Right lobe of liver (tissue), 4 donors: ENCODE measurements around the gene TMEM87B.

ENCODE experiments used
- CTCF ChIP-seq, 4 donors: fragments of 200-600 bp in 3 of 4; fragments of 450-650 bp in 1 of 4; IDR thresholded peaks; one replicate each; pipeline versions ENCODE4 v1.5.1 to v1.8.0; 2016 to 2022; ENCODE audit warnings: antibody characterized with exemption in 4 of 4, mild to moderate bottlenecking in 2 of 4
- POLR2A ChIP-seq: fragments of 450-650 bp; IDR thresholded peaks from one replicate; pipeline ENCODE4 v1.6.1; 2017; ENCODE audit warnings: antibody characterized with exemption, mild to moderate bottlenecking
- donor health status: DM: no; HTN: no; CAD: no.
- donor health status: DM: no; HTN: no; CAD: no.
- donor health status: DM: no; HTN: yes; CAD: no.

GRCh38 chr2:112033600-112033999 is 21.5 kb upstream of the TMEM87B start:
- no peak for TF ChIP-seq CTCF (IDR thresholded peaks at IDR 0.05)
- no peak for TF ChIP-seq POLR2A
